Left ventricle myocardium inferior (tissue), 1 donor: Measurements from ENCODE around the gene ATP6V1F. TPM values are rescaled to one million over a fixed set of nuclear protein-coding genes. Genes with fewer than 3 reads are reported as not detected.
A peak's percentile ranks its signal among the peaks of the same experiment; 100 is the strongest.

Source experiments
- DNase-seq: peaks from one replicate; pipeline ENCODE4 v3.0.0-alpha.2; 2020
- H3K27ac ChIP-seq: fragments of 200-600 bp; replicated peaks from 2 replicates; pipeline ENCODE4 v1.8.0; 2021
- H3K27me3 ChIP-seq: fragments of 200-600 bp; 2 replicates; pipeline ENCODE4 v1.8.0; 2021; ENCODE audit warnings: low read depth
- H3K36me3 ChIP-seq: fragments of 200-600 bp; 2 replicates; pipeline ENCODE4 v1.8.0; 2021
- H3K4me1 ChIP-seq: fragments of 200-600 bp; 2 replicates; pipeline ENCODE4 v1.8.0; 2021
- H3K4me3 ChIP-seq: fragments of 200-600 bp; 2 replicates; pipeline ENCODE4 v1.8.0; 2021; ENCODE audit warnings: mild to moderate bottlenecking, moderate library complexity
- H3K9me3 ChIP-seq: fragments of 200-600 bp; replicated peaks from 2 replicates; pipeline ENCODE4 v1.8.0; 2021
- CTCF ChIP-seq: fragments of 200-600 bp; IDR thresholded peaks from 2 replicates; pipeline ENCODE4 v1.8.0; 2021; ENCODE audit warnings: antibody characterized with exemption, mild to moderate bottlenecking, borderline replicate concordance
- intact Hi-C: fragments of 100-400 bp; cut with micrococcal nuclease; formaldehyde crosslinking; loops from one replicate; pipeline ENCODE4 v1.11.0; 2022
- total RNA-seq: library from RNA; stranded (reverse); fragmentation: NEBNext Ultra II Directional; extraction: Animal tissue kit (Norgen Biotek cat#: 25700); gene quantifications from one replicate; pipeline ENCODE4 v1.2.1, GENCODE V29; 2021
- donor health status: DM: no; HTN: yes; CAD: no; lungs with severe emphysema.

The ATP6V1F gene
- total RNA-seq, 1 donor from 2014 or later, result 101 TPM

- Histone ChIP-seq H3K4me1 (peaks cover 11% of the 10 kb centered on the region), H3K27ac (no peak overlapping the region), H3K4me3 (no peak overlapping the region), H3K36me3 (no peaks in the 10 kb centered on the region), H3K9me3 (no peaks in the 10 kb centered on the region), H3K27me3 (peaks cover 60% of the 10 kb centered on the region)
- no peak for TF ChIP-seq CTCF
- no peak for DNase-seq
- intact Hi-C loops, result no loop called here
Observed at GRCh38 chr7:128887169-128888038, 24.7 kb downstream of the ATP6V1F start.

GRCh38 chr7:128888039-128888755 is 25.5 kb downstream of the ATP6V1F start:
- intact Hi-C loops, result no loop called here
- Histone ChIP-seq H3K4me1 (peaks cover 11% of the 10 kb centered on the region), H3K27me3 (peaks cover 63% of the 10 kb centered on the region), H3K9me3 (no peaks in the 10 kb centered on the region), H3K4me3 (no peak overlapping the region), H3K27ac (no peak overlapping the region), H3K36me3 (no peaks in the 10 kb centered on the region)
- no peak for TF ChIP-seq CTCF
- no peak for DNase-seq

GRCh38 chr7:128888756-128889095 is 26.1 kb downstream of the ATP6V1F start:
- Histone ChIP-seq H3K27ac (no peak overlapping the region), H3K9me3 (no peaks in the 10 kb centered on the region), H3K4me1 (peaks cover 9% of the 10 kb centered on the region), H3K36me3 (no peaks in the 10 kb centered on the region), H3K4me3 (no peak overlapping the region), H3K27me3 (peaks cover 63% of the 10 kb centered on the region)
- no peak for TF ChIP-seq CTCF
- no peak for DNase-seq
- intact Hi-C loops, result no loop called here

GRCh38 chr7:128889121-128889520 is 26.5 kb downstream of the ATP6V1F start:
- H3K36me3 ChIP-seq, result no peaks in the 10 kb centered on the region
- H3K27ac ChIP-seq, result no peak overlapping the region
- peaks cover 8% of the 10 kb centered on the region for H3K4me1 ChIP-seq
- no peaks in the 10 kb centered on the region for H3K9me3 ChIP-seq
- H3K27me3 ChIP-seq, result peaks cover 61% of the 10 kb centered on the region
- no peak overlapping the region for H3K4me3 ChIP-seq
- no peak for DNase-seq
- TF ChIP-seq CTCF, result no peak
- intact Hi-C loops, result no loop called here

- no peak overlapping the region for H3K27ac ChIP-seq
- H3K27me3 ChIP-seq, result peaks cover 49% of the 10 kb centered on the region
- TF ChIP-seq CTCF, result no peak
- H3K4me1 ChIP-seq, result peaks cover 8% of the 10 kb centered on the region
- DNase-seq, result no peak
- intact Hi-C loops, result no loop called here
- H3K4me3 ChIP-seq, result peak overlapping the region; percentile 54
- no peaks in the 10 kb centered on the region for H3K9me3 ChIP-seq
- H3K36me3 ChIP-seq, result no peaks in the 10 kb centered on the region
Observed at GRCh38 chr7:128890306-128891109, 27.9 kb downstream of the ATP6V1F start.
